LNCAP (cell line): ENCODE data around the gene DNAH6.

Experiments used
- CTCF ChIP-seq: fragments of 450-650 bp; IDR thresholded peaks from 2 replicates; pipeline ENCODE4 v1.5.1; 2017; ENCODE audit warnings: mild to moderate bottlenecking

The DNAH6 gene

DNA sequence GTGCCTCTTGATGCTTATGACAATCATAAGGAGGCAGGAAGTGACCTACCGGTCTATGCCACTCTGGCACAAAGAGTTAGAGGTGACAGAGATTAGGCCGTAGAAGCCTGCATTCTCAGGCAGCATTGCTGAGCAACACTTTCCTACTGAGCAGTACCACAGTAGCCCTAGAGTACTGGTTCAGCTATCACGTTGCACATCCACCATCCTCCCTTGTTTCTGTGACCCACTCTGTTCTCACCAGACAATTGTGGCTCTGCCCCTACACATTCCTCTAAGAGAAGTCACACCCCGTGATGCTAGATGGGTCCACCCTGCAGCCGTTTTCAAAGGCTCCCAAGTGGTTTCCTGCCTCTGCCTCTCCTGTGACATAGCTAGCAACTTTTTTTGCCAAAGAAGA, 34.6 kb upstream of the DNAH6 start:
- TF ChIP-seq CTCF, result no peak

DNA sequence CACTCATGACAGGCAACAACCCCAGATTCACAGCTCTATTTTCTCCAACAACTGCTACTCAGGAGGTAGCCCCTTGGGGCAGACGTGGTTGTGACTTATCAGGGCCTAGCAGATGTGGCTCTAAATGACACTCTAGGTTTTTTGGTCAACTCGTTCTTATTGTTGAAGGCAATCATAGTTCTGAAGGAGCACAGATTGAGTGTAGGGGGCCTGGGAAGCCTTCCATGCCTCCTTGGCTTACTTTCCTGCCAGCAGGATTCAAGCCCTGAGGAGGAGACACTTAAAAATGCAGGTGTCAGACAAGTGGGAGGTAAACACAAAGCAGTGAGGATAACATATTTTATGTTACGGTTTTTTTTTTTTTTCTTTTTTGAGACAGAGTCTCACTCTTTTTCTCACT, 33.7 kb upstream of the DNAH6 start:
- TF ChIP-seq CTCF, result no peak

- TF ChIP-seq CTCF, result no peak
Measured at GRCh38 chr2:84483320-84483719, 33.0 kb upstream of the DNAH6 start.

GRCh38 chr2:84486441-84487115, 29.7 kb upstream of the DNAH6 start:
- no peak for TF ChIP-seq CTCF

DNA sequence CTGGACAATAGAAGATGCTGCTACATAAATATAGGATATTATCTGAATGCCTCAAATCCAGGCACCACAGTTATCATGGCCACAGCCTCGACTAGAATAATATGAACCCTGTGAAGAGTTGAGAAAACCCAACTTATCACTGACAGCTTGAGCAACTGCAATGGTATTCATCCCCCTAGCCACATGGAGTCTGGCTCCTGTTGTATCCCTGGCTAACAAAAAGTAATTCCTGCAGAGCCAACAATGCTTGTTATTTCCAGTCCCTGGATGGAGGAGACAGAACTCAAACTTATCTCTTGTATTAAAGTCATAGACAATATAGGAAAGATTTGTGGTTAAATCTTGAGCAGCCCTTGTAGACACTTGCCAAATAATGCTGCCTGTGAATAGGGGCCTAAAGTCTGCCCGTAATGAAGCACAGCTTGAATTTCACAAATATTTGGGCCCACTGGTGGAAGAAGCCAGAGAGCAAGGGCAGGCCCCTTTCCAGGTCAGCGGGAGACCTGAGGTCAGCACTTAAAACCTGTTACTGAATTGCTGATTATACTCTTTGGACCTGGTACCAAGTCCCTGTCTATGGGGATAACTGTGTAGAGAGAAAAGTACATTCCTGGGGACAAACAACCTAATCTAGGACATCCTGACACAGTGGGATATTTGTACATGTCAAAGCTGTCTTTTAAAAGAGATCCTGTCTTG, 28.9 kb upstream of the DNAH6 start:
- TF ChIP-seq CTCF, result no peak

GRCh38 chr2:84491256-84491655, 25.0 kb upstream of the DNAH6 start:
- no peak for TF ChIP-seq CTCF

GRCh38 chr2:84491741-84492140, 24.6 kb upstream of the DNAH6 start:
- no peak for TF ChIP-seq CTCF
